Erythroblast (primary cell): ENCODE data around the gene NFRKB.

Experiments
- GATA1 ChIP-seq: IDR thresholded peaks from 2 replicates; pipeline ENCODE4 v1.6.1; 2011; ENCODE audit warnings: low read depth, mild to moderate bottlenecking, control low read depth, low read length, moderate library complexity
- POLR2A ChIP-seq: IDR thresholded peaks from 2 replicates; pipeline ENCODE4 v1.6.1; 2011; ENCODE audit warnings: mild to moderate bottlenecking, low read length

DNA sequence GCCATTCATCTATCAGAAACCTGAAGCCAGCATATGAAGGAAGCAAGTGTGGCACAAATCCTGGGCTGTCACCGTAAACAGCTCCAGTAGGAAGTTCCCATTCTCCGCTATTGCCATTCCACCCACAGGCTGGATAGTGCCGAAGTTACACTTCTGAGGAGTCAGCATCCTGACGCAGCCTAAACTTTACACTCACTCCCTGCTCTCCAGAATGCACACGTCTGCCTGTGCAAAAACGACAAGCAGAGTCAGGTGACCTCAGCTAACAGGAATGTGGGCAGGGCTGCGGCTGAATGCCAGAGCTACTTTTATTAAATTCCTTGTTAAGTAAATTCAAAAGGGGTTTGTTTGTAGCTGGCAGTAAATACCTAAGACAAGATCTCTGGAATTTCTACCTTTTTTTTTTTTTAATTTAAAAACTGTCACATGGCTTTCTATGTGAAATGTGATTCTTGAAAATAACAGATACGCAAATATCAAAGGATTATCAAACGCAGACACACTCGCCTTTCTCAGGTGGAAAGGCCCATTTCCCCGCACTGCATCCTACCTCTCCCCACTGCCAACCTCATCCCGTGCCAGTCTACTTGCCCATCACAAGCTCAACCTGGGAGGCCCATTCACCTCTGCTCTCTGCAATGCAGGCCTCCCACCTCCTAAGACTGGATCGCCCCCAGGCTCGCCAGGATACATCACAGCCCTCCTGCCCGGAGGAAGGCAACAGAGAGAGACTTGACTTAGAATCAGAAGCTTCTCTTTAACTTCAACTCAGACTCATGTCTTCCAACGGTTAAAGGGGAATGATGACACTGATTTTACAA is 33.5 kb downstream of the NFRKB start:
- TF ChIP-seq POLR2A (no peak), GATA1 (no peak)
